ENCODE measurements around the gene ITGA3. TPM values are rescaled to one million over a fixed set of nuclear protein-coding genes. Genes with fewer than 3 reads are reported as not detected.

The ITGA3 gene
- total RNA-seq, 6 donors from 2014 or later, result 193 to 469 (median 350) TPM

DNA sequence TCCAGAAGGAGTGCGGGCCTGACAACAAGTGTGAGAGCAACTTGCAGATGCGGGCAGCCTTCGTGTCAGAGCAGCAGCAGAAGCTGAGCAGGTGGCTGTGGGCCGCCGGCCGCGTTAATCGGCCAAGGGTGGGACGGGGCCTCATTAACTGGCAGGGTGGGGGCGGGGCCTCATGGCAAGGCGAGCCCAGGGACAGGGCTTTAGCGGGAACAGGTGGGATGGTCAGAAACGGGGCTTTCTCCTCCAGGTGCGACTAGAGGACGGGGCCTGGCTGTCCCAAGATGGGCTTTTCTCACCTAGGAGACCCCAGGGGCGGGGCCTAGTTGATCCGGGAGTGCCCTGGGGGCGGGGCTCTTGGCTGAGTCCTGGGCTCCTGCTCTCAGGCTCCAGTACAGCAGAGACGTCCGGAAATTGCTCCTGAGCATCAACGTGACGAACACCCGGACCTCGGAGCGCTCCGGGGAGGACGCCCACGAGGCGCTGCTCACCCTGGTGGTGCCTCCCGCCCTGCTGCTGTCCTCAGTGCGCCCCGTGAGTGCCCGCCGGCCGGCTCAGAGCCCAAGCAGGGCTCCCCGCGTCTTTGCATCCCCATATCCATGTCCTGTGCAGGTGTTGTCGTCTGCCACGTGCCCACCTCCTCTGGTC is 20.8 kb downstream of the ITGA3 start:
- DNase-seq (peak in 1 of 2 donors; percentile 81), ATAC-seq (ENCODE audit: low FRiP score in 2 of 2) (no peak)
- peaks cover 49 to 100% (median 94%) of the 10 kb centered on the region in 4 donors for H3K36me3 ChIP-seq
- WGBS, 2 donors, result 83 to 88% methylated on average over 22 to 39 of the region's 39 CpGs
- no peak overlapping the region for H3K4me3 ChIP-seq
- no peaks in the 10 kb centered on the region for H3K27me3 ChIP-seq
- H3K27ac ChIP-seq, result peak overlapping the region in 1 of 4 donors; percentile 57
- TF ChIP-seq POLR2A (IDR thresholded peaks at IDR 0.05) (no peak), POLR2AphosphoS5 (IDR thresholded peaks at IDR 0.05) (no peak), EP300 (IDR thresholded peaks at IDR 0.05) (no peak)
- TF ChIP-seq, protein P1, sequence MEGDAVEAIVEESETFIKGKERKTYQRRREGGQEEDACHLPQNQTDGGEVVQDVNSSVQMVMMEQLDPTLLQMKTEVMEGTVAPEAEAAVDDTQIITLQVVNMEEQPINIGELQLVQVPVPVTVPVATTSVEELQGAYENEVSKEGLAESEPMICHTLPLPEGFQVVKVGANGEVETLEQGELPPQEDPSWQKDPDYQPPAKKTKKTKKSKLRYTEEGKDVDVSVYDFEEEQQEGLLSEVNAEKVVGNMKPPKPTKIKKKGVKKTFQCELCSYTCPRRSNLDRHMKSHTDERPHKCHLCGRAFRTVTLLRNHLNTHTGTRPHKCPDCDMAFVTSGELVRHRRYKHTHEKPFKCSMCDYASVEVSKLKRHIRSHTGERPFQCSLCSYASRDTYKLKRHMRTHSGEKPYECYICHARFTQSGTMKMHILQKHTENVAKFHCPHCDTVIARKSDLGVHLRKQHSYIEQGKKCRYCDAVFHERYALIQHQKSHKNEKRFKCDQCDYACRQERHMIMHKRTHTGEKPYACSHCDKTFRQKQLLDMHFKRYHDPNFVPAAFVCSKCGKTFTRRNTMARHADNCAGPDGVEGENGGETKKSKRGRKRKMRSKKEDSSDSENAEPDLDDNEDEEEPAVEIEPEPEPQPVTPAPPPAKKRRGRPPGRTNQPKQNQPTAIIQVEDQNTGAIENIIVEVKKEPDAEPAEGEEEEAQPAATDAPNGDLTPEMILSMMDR (IDR thresholded peaks at IDR 0.05), result no peak
- peaks cover 0 to 9% (median 0%) of the 10 kb centered on the region in 4 donors for H3K4me1 ChIP-seq
- no peaks in the 10 kb centered on the region for H3K9me3 ChIP-seq

- TF ChIP-seq EP300 (IDR thresholded peaks at IDR 0.05), result no peak
- no peak for TF ChIP-seq POLR2A (IDR thresholded peaks at IDR 0.05)
- TF ChIP-seq, protein P1 (IDR thresholded peaks at IDR 0.05), result no peak
- no peak for TF ChIP-seq POLR2AphosphoS5 (IDR thresholded peaks at IDR 0.05)
Measured at GRCh38 chr17:50078430-50078829, 22.5 kb downstream of the ITGA3 start.

DNA sequence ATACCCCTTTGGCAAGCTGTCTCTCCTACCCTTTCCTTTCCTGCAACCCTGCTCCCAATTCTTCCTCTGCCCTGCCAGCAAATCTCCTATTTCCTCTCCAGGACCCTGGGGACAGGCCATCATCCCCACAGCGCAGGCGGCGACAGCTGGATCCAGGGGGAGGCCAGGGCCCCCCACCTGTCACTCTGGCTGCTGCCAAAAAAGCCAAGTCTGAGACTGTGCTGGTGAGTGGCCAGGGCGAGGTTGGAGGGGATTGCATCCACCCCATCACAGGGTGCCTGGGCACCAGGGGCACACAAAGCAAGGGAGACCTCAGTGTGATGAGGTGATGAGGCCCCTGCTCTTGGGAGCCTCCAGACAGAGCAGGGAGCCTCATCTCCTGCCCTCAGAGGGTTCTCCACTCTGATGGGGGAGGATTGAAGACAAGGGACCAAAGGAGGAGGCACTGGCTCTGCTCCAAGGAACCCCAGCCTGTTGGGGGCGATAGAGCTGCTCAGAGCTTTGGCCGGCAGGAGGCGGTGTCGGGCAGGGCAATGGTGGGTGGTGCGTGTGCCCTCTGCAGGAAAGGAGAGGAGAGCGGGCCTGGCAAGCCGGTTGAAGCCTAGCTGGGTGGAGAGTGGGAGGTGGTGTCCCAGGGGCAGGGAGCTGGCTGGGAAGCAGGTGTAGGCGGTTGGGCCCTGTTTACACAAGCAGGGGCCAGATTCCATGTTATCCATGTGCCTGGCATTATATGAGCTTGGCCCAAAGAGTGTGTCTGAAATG is 23.6 kb downstream of the ITGA3 start:
- ATAC-seq (ENCODE audit: low FRiP score in 2 of 2) (peak; percentile 25 to 27), DNase-seq (peak in 1 of 2 donors; percentile 76)
- no peak for TF ChIP-seq POLR2A (IDR thresholded peaks at IDR 0.05)
- TF ChIP-seq, protein P1 (IDR thresholded peaks at IDR 0.05), result peak; percentile 37 to 72 (median 50)
- no peak for TF ChIP-seq POLR2AphosphoS5 (IDR thresholded peaks at IDR 0.05)
- TF ChIP-seq EP300 (IDR thresholded peaks at IDR 0.05), result no peak
- 77 to 83% methylated on average over 12 of the region's 12 CpGs for WGBS, 2 donors
- Histone ChIP-seq H3K27ac (peak overlapping the region in 2 of 4 donors; percentile 24 to 42), H3K9me3 (no peaks in the 10 kb centered on the region), H3K27me3 (no peaks in the 10 kb centered on the region), H3K4me3 (no peak overlapping the region), H3K4me1 (peaks cover 0 to 9% (median 0%) of the 10 kb centered on the region in 4 donors), H3K36me3 (peaks cover 40 to 99% (median 83%) of the 10 kb centered on the region in 4 donors)

More at GRCh38 chr17:50078430-50078829, 22.5 kb downstream of the ITGA3 start:
- ATAC-seq (ENCODE audit: low FRiP score in 2 of 2), result no peak
- peaks cover 40 to 100% (median 91%) of the 10 kb centered on the region in 4 donors for H3K36me3 ChIP-seq
- no peak for DNase-seq
- H3K4me1 ChIP-seq, result peaks cover 0 to 9% (median 0%) of the 10 kb centered on the region in 4 donors
- no peak overlapping the region for H3K4me3 ChIP-seq
- WGBS, 2 donors, result 95 to 96% methylated on average over 4 of the region's 4 CpGs
- H3K27ac ChIP-seq, result no peak overlapping the region
- H3K27me3 ChIP-seq, result no peaks in the 10 kb centered on the region
- H3K9me3 ChIP-seq, result no peaks in the 10 kb centered on the region

DNA sequence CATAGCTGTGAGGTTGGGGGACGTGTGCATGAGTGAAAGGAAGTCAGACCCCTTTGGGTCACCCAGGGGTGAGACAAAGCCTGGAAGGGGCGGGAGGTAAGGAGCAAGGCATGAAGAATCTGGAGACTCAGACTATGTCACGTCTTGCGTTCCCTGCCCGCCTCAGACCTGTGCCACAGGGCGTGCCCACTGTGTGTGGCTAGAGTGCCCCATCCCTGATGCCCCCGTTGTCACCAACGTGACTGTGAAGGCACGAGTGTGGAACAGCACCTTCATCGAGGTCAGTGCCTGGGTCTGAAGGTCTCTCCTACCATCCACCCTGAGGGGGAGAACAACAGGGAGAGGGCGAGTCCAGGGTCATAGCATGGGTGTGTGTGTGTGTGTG is 24.2 kb downstream of the ITGA3 start:
- ATAC-seq (ENCODE audit: low FRiP score in 2 of 2) (no peak), DNase-seq (peak in 1 of 2 donors; percentile 32)
- no peak overlapping the region for H3K4me3 ChIP-seq
- 82 to 85% methylated on average over 11 of the region's 11 CpGs for WGBS, 2 donors
- peak overlapping the region in 1 of 4 donors; percentile 24 for H3K27ac ChIP-seq
- H3K4me1 ChIP-seq, result peaks cover 0 to 9% (median 0%) of the 10 kb centered on the region in 4 donors
- H3K36me3 ChIP-seq, result peaks cover 38 to 97% (median 81%) of the 10 kb centered on the region in 4 donors
- H3K9me3 ChIP-seq, result no peaks in the 10 kb centered on the region
- no peaks in the 10 kb centered on the region for H3K27me3 ChIP-seq
- TF ChIP-seq, protein P1 (IDR thresholded peaks at IDR 0.05), result no peak
- TF ChIP-seq EP300 (IDR thresholded peaks at IDR 0.05) (no peak), POLR2A (IDR thresholded peaks at IDR 0.05) (no peak), POLR2AphosphoS5 (IDR thresholded peaks at IDR 0.05) (no peak)

All from upper lobe of left lung (tissue), 6 donors.